Endodermal cell (in vitro differentiated cells): ENCODE measurements around the gene SH2B2. TPM values are rescaled to one million over a fixed set of nuclear protein-coding genes. Genes with fewer than 3 reads are reported as not detected.
"Not testable (repeated sequence)": the region's sequence is repeated elsewhere in the genome, so short reads cannot be mapped to it uniquely, and the experiment has no call there.

Experiments used
- DNase-seq: peaks from one replicate; pipeline ENCODE4 v3.0.0-alpha.2; 2017
- H3K27ac ChIP-seq: 2 replicates; pipeline ENCODE4 v1.5.1; 2013; ENCODE audit warnings: mild to moderate bottlenecking, low read depth, low read length, moderate library complexity
- H3K27me3 ChIP-seq: 2 replicates; pipeline ENCODE4 v1.6.1; 2013; ENCODE audit warnings: mild to moderate bottlenecking, low read length, moderate library complexity; ENCODE audit not compliant: insufficient read depth, control insufficient read depth, poor library complexity, severe bottlenecking
- H3K36me3 ChIP-seq: 2 replicates; pipeline ENCODE4 v1.7.0; 2013; ENCODE audit warnings: mild to moderate bottlenecking, low read length, moderate library complexity; ENCODE audit not compliant: control insufficient read depth, insufficient read depth
- H3K4me1 ChIP-seq: one replicate; pipeline ENCODE4 v1.7.0; 2013; ENCODE audit warnings: low read length; ENCODE audit not compliant: control insufficient read depth, insufficient read depth
- H3K4me3 ChIP-seq: 2 replicates; pipeline ENCODE4 v1.5.1; 2013; ENCODE audit warnings: mild to moderate bottlenecking, low read length, moderate library complexity
- H3K9ac ChIP-seq: 2 replicates; pipeline ENCODE4 v1.6.1; 2013; ENCODE audit warnings: mild to moderate bottlenecking, low read length, moderate library complexity; ENCODE audit not compliant: poor library complexity, severe bottlenecking; ENCODE audit errors: extremely low read depth
- H3K9me3 ChIP-seq: 2 replicates; pipeline ENCODE4 v1.6.1; 2013; ENCODE audit warnings: mild to moderate bottlenecking, low read length, moderate library complexity; ENCODE audit not compliant: control insufficient read depth
- H3K27ac Mint-ChIP-seq: 2 replicates; pipeline ENCODE4 v1.8.0; 2020; ENCODE audit warnings: mixed read lengths
- H3K27me3 Mint-ChIP-seq: 2 replicates; pipeline ENCODE4 v1.8.0; 2021; ENCODE audit warnings: mild to moderate bottlenecking, mixed read lengths; ENCODE audit not compliant: insufficient read depth
- H3K36me3 Mint-ChIP-seq: 2 replicates; pipeline ENCODE4 v1.8.0; 2020; ENCODE audit warnings: low read depth, mixed read lengths
- H3K4me1 Mint-ChIP-seq: 2 replicates; pipeline ENCODE4 v1.8.0; 2020; ENCODE audit warnings: mixed read lengths
- H3K4me3 Mint-ChIP-seq: 2 replicates; pipeline ENCODE4 v1.8.0; 2020; ENCODE audit warnings: mild to moderate bottlenecking, moderate library complexity, mixed read lengths
- H3K9me3 Mint-ChIP-seq: 2 replicates; pipeline ENCODE4 v1.8.0; 2020; ENCODE audit warnings: mild to moderate bottlenecking, mixed read lengths
- WGBS, 2 experiments: methylation state at CpG; one replicate each; pipeline versions ENCODE4 v1.1.5 to v1.1.7; 2013; ENCODE audit warnings: missing lambda C conversion rate in 2 of 2, mixed read lengths in 1 of 2; ENCODE audit not compliant: insufficient coverage in 1 of 2, insufficient read length in 1 of 2; 5-methylcytosine and 5-hydroxymethylcytosine counted together
- microRNA-seq: library from miRNA; unstranded; fragments of <30 nt; microRNA quantifications from one replicate; pipeline ENCODE4 v1.2.0, GENCODE V29; 2020; ENCODE audit warnings: borderline microRNAs expressed
- total RNA-seq, 2 donors: library from RNA; stranded (reverse); fragmentation: NEBNext Ultra II Directional in 1 of 2; extraction: Animal tissue kit (Norgen Biotek cat#: 25700) in 1 of 2; gene quantifications; 2 replicates in 1 of 2; 3 replicates in 1 of 2; pipeline ENCODE4 v1.2.1, GENCODE V29; 2021
- TF ChIP-seq, protein P1 (sequence below): fragments of 200-600 bp; sonication (generic); conservative IDR thresholded peaks from 2 replicates; pipeline ENCODE4 v1.5.0; 2021; ENCODE audit warnings: antibody characterized with exemption, mild to moderate bottlenecking

The SH2B2 gene
- total RNA-seq, 2 donors from 2014 or later, result 8.0 to 8.7 TPM

DNA sequence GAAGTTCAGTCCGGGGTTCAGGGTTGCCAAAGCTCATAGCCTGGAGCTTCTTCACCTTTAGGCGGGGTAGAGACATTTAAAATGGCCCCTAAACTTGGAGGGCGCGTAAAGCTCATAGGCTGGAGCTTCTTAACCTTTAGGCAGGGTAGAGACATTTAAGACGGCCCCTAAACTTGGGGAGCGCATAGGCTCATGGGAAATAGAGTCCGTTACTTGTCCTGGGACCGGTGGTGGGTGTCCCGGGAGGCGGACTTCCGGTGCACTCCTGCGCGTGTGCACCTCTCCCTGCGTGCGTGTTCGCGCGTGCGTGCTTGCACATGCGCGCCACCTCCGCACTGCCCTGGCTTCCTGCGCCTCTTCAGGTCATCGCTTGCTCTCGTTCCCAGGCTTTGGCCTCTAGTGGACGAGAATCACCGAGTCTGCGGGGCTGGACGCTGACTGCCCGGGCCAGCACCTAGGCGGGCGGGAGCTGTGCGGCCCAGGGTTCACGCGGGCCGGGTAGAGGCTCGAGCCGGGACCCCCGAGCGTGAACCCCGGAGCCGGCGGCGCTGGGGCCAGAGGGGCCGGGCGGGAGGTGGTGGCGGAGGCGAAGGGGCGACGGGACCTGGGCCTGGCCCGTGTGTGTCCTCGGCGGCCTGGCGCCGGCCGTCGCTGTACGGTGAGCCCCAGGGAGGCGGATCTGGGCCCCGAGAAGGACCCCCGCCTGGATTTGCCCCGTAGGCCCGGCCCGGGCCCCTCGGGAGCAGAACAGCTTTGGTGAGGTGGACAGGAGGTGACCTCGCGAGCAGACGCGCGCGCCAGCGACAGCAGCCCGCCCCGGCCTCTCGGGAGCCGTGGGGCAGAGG, 77.1 kb downstream of the SH2B2 start:
- H3K4me1 ChIP-seq, H3K36me3 ChIP-seq, H3K27me3 ChIP-seq, H3K27me3 Mint-ChIP-seq, H3K9me3 Mint-ChIP-seq, H3K4me1 Mint-ChIP-seq, H3K9me3 ChIP-seq: not testable (repeated sequence)
- Histone ChIP-seq H3K9ac (peak overlapping the region; percentile 60), H3K27ac (peak overlapping the region; percentile 49), H3K4me3 (peak overlapping the region; percentile 77)
- TF ChIP-seq, protein P1, sequence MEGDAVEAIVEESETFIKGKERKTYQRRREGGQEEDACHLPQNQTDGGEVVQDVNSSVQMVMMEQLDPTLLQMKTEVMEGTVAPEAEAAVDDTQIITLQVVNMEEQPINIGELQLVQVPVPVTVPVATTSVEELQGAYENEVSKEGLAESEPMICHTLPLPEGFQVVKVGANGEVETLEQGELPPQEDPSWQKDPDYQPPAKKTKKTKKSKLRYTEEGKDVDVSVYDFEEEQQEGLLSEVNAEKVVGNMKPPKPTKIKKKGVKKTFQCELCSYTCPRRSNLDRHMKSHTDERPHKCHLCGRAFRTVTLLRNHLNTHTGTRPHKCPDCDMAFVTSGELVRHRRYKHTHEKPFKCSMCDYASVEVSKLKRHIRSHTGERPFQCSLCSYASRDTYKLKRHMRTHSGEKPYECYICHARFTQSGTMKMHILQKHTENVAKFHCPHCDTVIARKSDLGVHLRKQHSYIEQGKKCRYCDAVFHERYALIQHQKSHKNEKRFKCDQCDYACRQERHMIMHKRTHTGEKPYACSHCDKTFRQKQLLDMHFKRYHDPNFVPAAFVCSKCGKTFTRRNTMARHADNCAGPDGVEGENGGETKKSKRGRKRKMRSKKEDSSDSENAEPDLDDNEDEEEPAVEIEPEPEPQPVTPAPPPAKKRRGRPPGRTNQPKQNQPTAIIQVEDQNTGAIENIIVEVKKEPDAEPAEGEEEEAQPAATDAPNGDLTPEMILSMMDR, result peak; percentile 48
- 0 to 1% methylated on average over 16 to 70 of the region's 76 CpGs for WGBS, 2 experiments
- peak overlapping the region; percentile 87 for H3K27ac Mint-ChIP-seq
- H3K4me3 Mint-ChIP-seq, result peak overlapping the region; percentile 89
- H3K36me3 Mint-ChIP-seq, result peaks cover 22% of the 10 kb centered on the region
- DNase-seq, result peak; percentile 98

DNA sequence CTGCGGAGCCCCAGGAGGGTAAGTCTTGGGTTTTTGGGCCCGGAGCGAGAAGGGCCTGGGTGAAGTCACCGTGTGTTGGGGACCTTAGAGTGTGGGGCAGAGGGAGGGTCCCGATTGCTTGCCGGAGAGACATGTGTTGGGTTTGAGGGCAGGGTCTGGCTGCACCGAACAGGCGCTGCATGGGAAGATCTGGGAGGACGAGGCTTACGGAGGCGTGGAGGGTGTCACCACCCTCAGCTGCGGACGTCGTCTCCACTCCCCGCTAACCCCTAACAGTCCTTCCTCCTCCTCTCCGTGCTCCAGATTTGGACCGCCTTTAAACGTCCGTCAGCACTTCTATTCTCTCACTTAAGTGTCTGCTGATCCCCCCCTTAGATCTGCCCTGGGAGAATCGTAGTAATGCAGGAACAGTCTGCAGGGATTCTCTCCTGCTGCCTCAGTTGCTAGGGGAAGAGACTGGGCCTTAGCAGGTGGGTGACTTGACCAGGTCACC, 77.8 kb downstream of the SH2B2 start:
- H3K27ac Mint-ChIP-seq, result peak overlapping the region; percentile 87
- not testable (repeated sequence) for H3K4me1 Mint-ChIP-seq, H3K9me3 ChIP-seq, H3K27me3 Mint-ChIP-seq, H3K27me3 ChIP-seq, H3K27ac ChIP-seq, H3K36me3 ChIP-seq, H3K4me1 ChIP-seq, H3K9me3 Mint-ChIP-seq
- Histone ChIP-seq H3K4me3 (peak overlapping the region; percentile 77), H3K9ac (peak overlapping the region; percentile 60)
- peak overlapping the region; percentile 89 for H3K4me3 Mint-ChIP-seq
- 2% methylated on average over 8 of the region's 20 CpGs; no CpG with 5 or more reads in 1 of the 2 experiments for WGBS, 2 experiments
- DNase-seq, result peak; percentile 29
- H3K36me3 Mint-ChIP-seq, result peaks cover 22% of the 10 kb centered on the region

DNA sequence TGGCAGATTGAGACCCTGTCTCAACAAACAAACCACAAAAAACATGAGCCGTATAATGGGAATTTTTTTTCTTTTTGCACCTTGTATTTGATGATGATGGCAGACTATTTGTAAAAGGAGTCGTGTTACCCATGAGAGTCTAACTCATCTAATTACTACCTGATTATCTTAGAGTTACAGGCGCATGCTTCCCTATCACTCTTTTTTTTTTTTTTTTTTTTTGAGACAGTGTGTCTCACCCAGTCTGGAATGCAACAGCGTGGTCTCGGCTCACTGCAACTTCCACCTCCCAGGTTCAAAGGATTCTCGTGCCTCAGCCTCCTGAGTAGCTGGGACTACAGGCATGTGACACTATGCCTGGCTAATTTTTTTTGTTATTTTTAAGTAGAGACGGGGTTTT, 78.7 kb downstream of the SH2B2 start:
- H3K36me3 ChIP-seq, H3K4me1 ChIP-seq, H3K4me1 Mint-ChIP-seq, H3K9me3 Mint-ChIP-seq, DNase-seq, H3K4me3 ChIP-seq, H3K27ac Mint-ChIP-seq, H3K27me3 ChIP-seq, H3K9ac ChIP-seq, H3K9me3 ChIP-seq, H3K27me3 Mint-ChIP-seq, H3K27ac ChIP-seq: not testable (repeated sequence)
- H3K4me3 Mint-ChIP-seq, result peak overlapping the region; percentile 29
- H3K36me3 Mint-ChIP-seq, result peaks cover 29% of the 10 kb centered on the region
- WGBS, 2 experiments, result 95% methylated on average over 2 of the region's 7 CpGs; no CpG with 5 or more reads in 1 of the 2 experiments

DNA sequence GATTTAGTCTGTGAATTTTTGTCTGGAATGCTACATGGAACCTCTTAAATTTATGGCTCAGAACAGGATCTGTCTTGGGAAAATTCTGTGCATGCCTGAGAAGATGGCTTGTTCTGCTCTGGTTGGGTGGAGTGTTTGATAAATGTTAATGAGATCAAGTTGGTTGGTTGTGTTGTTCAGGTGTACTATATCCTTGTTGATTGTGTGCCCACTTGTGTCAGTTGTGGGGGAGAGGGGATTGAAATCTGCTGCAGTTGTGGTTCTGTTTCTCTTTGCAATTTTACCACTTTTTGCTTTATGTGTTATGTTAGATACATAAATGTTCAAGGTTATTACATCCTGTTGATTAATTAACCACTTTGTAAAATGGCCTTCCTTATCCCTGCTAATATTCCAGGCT, 83.4 kb downstream of the SH2B2 start:
- not testable (repeated sequence) for H3K27me3 Mint-ChIP-seq, H3K4me1 ChIP-seq, H3K4me3 ChIP-seq, DNase-seq, H3K9ac ChIP-seq, H3K27ac ChIP-seq, H3K27me3 ChIP-seq, H3K4me3 Mint-ChIP-seq, H3K4me1 Mint-ChIP-seq, H3K27ac Mint-ChIP-seq
- H3K9me3 ChIP-seq, result peaks cover 11% of the 10 kb centered on the region
- H3K9me3 Mint-ChIP-seq, result peaks cover 15% of the 10 kb centered on the region
- H3K36me3 ChIP-seq, result peaks cover 10% of the 10 kb centered on the region
- peaks cover 50% of the 10 kb centered on the region for H3K36me3 Mint-ChIP-seq

Small RNA genes lying within 50 kb of the gene (microRNA-seq; reads per million reads assigned to microRNA genes)
- not detected for gene MIR4285

Other genes with a start within 250 kb of the SH2B2 start
- gene SPDYE6, start 69.6 kb downstream of the SH2B2 start, total RNA-seq, result not detected
- 10 to 100 TPM; 30.3 to 35.0 TPM for gene PRKRIP1, start 109.5 kb downstream of the SH2B2 start, total RNA-seq
- gene ORAI2, start 146.7 kb downstream of the SH2B2 start, total RNA-seq, result 10 to 100 TPM; 24.3 to 26.1 TPM
- gene ALKBH4, start 178.0 kb downstream of the SH2B2 start, total RNA-seq, result 10 to 100 TPM; 16.2 to 17.2 TPM
- gene LRWD1, start 178.1 kb downstream of the SH2B2 start, total RNA-seq, result 10 to 100 TPM; 30.9 to 43.5 TPM
- 10 to 100 TPM; 48.6 to 59.0 TPM for gene POLR2J, start 192.1 kb downstream of the SH2B2 start, total RNA-seq
- 10 to 100 TPM in 1 of 2 donors, 1 to 10 TPM in 1; 3.5 to 11.5 TPM for gene RASA4B, start 230.9 kb downstream of the SH2B2 start, total RNA-seq